ENCODE results near the gene PLA1A. TPM values are rescaled to one million over a fixed set of nuclear protein-coding genes. Genes with fewer than 3 reads are reported as not detected.

PLA1A gene
- total RNA-seq, 2 experiments from 2014 or later = not detected

- H3K4me3 ChIP-seq (ENCODE audit: low read length) = no peak overlapping the region
- no peaks in the 10 kb centered on the region for H3K9me3 ChIP-seq (ENCODE audit: control insufficient read depth in 1 of 2, insufficient read depth in 1 of 2, low read length in 2 of 2)
- ATAC-seq (ENCODE audit: poor library complexity) (no peak), DNase-seq (no peak)
- Mint-ChIP-seq H3K27me3 (peaks cover 19% of the 10 kb centered on the region), H3K4me3 (no peak overlapping the region), H3K36me3 (ENCODE audit: low read depth) (no peaks in the 10 kb centered on the region), H3K4me1 (ENCODE audit: low read depth) (no peaks in the 10 kb centered on the region), H3K27ac (no peak overlapping the region), H3K9me3 (no peaks in the 10 kb centered on the region)
- intact Hi-C loops (cut with DNase I, micrococcal nuclease) = no loop called here
- ChIA-PET CTCF (no interaction called here), POLR2A (no interaction called here)
- H3K36me3 ChIP-seq (ENCODE audit: insufficient read depth, low read length) = no peaks in the 10 kb centered on the region
- TF ChIP-seq CTCF (IDR thresholded peaks at IDR 0.05) = no peak
- no peaks in the 10 kb centered on the region for H3K4me1 ChIP-seq (ENCODE audit: insufficient read depth, low read length)
- H3K27ac ChIP-seq (ENCODE audit: low read depth in 1 of 2, low read length in 2 of 2) = no peak overlapping the region
- peaks cover 0 to 2% of the 10 kb centered on the region in 2 experiments for H3K27me3 ChIP-seq (ENCODE audit: control insufficient read depth in 1 of 2, insufficient read depth in 2 of 2, low read length in 2 of 2)
These were observed 10.8 kb downstream of the PLA1A start for GRCh38 chr3:119608405-119609000.

DNA sequence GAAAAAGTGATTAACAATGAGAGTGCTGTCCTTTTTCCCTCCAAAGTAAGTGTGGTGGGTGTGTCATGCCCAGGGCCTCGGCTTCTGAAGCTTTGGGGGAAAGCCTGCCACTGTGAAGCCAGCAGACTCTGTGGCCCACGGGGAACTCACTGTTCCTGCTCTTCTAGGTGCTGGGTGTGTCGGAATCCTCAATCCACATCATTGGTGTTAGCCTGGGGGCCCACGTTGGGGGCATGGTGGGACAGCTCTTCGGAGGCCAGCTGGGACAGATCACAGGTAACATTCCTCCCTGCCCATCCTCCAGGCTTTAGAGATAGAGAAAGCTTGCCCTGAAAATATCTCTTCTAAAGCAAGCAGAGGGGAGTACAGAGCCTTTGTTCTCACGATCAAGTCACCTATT, 11.6 kb downstream of the PLA1A start:
- CTCF ChIA-PET = no interaction called here
- no peak overlapping the region for H3K4me3 ChIP-seq (ENCODE audit: low read length)
- H3K4me3 Mint-ChIP-seq = no peak overlapping the region
- no peaks in the 10 kb centered on the region for H3K36me3 ChIP-seq (ENCODE audit: insufficient read depth, low read length)
- H3K4me1 Mint-ChIP-seq (ENCODE audit: low read depth) = no peaks in the 10 kb centered on the region
- intact Hi-C loops (cut with DNase I, micrococcal nuclease) = no loop called here
- H3K27me3 Mint-ChIP-seq = peaks cover 19% of the 10 kb centered on the region
- H3K36me3 Mint-ChIP-seq (ENCODE audit: low read depth) = no peaks in the 10 kb centered on the region
- H3K27me3 ChIP-seq (ENCODE audit: control insufficient read depth in 1 of 2, insufficient read depth in 2 of 2, low read length in 2 of 2) = peaks cover 0 to 2% of the 10 kb centered on the region in 2 experiments
- no peak for TF ChIP-seq CTCF (IDR thresholded peaks at IDR 0.05)
- H3K9me3 ChIP-seq (ENCODE audit: control insufficient read depth in 1 of 2, insufficient read depth in 1 of 2, low read length in 2 of 2) = no peaks in the 10 kb centered on the region
- no peak overlapping the region for H3K27ac ChIP-seq (ENCODE audit: low read depth in 1 of 2, low read length in 2 of 2)
- H3K4me1 ChIP-seq (ENCODE audit: insufficient read depth, low read length) = no peaks in the 10 kb centered on the region
- POLR2A ChIA-PET = no interaction called here
- ATAC-seq (ENCODE audit: poor library complexity) (no peak), DNase-seq (no peak)
- H3K9me3 Mint-ChIP-seq = no peaks in the 10 kb centered on the region
- no peak overlapping the region for H3K27ac Mint-ChIP-seq

DNA sequence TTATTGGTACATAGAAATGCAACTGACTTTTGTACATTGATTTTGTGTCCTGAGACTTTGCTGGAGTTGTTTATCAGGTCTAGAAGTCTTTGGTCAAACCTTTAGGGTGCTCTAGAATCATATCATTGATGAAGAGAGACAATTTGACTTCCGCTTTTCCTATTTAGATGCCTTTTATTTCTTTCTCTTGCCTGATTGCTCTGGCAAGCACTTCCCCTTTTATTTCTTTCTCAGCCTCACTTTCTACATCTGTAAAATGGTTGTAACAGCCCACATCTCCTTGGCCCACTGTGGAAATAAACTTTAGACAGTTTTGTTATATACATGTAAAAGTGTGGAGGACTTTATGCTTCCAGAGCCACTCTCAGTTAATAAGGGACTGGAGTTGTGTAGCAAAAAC, 14.0 kb downstream of the PLA1A start:
- peaks cover 20% of the 10 kb centered on the region for H3K27me3 Mint-ChIP-seq

More for the DNA sequence above, 14.0 kb downstream of the PLA1A start:
- Histone ChIP-seq H3K27ac (ENCODE audit: low read depth in 1 of 2, low read length in 2 of 2) (no peak overlapping the region), H3K27me3 (ENCODE audit: control insufficient read depth in 1 of 2, insufficient read depth in 2 of 2, low read length in 2 of 2) (peaks cover 0 to 2% of the 10 kb centered on the region in 2 experiments), H3K4me1 (ENCODE audit: insufficient read depth, low read length) (no peaks in the 10 kb centered on the region), H3K9me3 (ENCODE audit: control insufficient read depth in 1 of 2, insufficient read depth in 1 of 2, low read length in 2 of 2) (no peaks in the 10 kb centered on the region), H3K4me3 (ENCODE audit: low read length) (no peak overlapping the region), H3K36me3 (ENCODE audit: insufficient read depth, low read length) (no peaks in the 10 kb centered on the region)
- H3K4me3 Mint-ChIP-seq = no peak overlapping the region
- H3K4me1 Mint-ChIP-seq (ENCODE audit: low read depth) = no peaks in the 10 kb centered on the region
- ATAC-seq (ENCODE audit: poor library complexity) (no peak), DNase-seq (no peak)
- no peak for TF ChIP-seq CTCF (IDR thresholded peaks at IDR 0.05)
- no peaks in the 10 kb centered on the region for H3K9me3 Mint-ChIP-seq
- intact Hi-C loops (cut with DNase I, micrococcal nuclease) = no loop called here
- no peak overlapping the region for H3K27ac Mint-ChIP-seq
- CTCF ChIA-PET = no interaction called here
- no peaks in the 10 kb centered on the region for H3K36me3 Mint-ChIP-seq (ENCODE audit: low read depth)
- POLR2A ChIA-PET = no interaction called here
